HepG2 (cell line): ENCODE measurements around the gene PEX14. TPM values are rescaled to one million over a fixed set of nuclear protein-coding genes. Genes with fewer than 3 reads are reported as not detected.

Experiments used
- BRF2 ChIP-seq: sonication (generic); formaldehyde crosslinking; IDR thresholded peaks from 2 replicates; pipeline ENCODE4 v1.8.1; 2022; ENCODE audit warnings: mild to moderate bottlenecking, missing genetic modification reagents
- DRAP1 ChIP-seq: IDR thresholded peaks from 2 replicates; pipeline ENCODE4 v1.6.1; 2016; ENCODE audit warnings: missing genetic modification reagents, missing compliant biosample characterization
- HNF4A ChIP-seq: sonication (generic); formaldehyde crosslinking; IDR thresholded peaks from 2 replicates; pipeline ENCODE4 v1.4.0; 2020; ENCODE audit warnings: missing genetic modification reagents
- KDM5B ChIP-seq: sonication (generic); formaldehyde crosslinking; IDR thresholded peaks from 2 replicates; pipeline ENCODE4 v1.4.0; 2020; ENCODE audit warnings: missing genetic modification reagents, mild to moderate bottlenecking, borderline replicate concordance
- MXI1 ChIP-seq: IDR thresholded peaks from 3 replicates; pipeline ENCODE4 v1.6.1; 2012; ENCODE audit warnings: low read depth, low read length, inconsistent platforms, borderline replicate concordance
- PREB ChIP-seq: sonication (generic); formaldehyde crosslinking; IDR thresholded peaks from 2 replicates; pipeline ENCODE4 v1.4.0; 2020; ENCODE audit warnings: missing genetic modification reagents
- RCOR2 ChIP-seq: IDR thresholded peaks from 2 replicates; pipeline ENCODE4 v1.6.1; 2016; ENCODE audit warnings: missing biosample characterization, missing genetic modification reagents
- SUZ12 ChIP-seq: fragments of 150-350 bp; IDR thresholded peaks from 2 replicates; pipeline ENCODE4 v1.6.1; 2014; ENCODE audit warnings: low read depth, low read length
- TSC22D2 ChIP-seq: sonication (generic); formaldehyde crosslinking; IDR thresholded peaks from 2 replicates; pipeline ENCODE4 v1.5.1; 2020; ENCODE audit warnings: missing genetic modification reagents, mild to moderate bottlenecking, borderline replicate concordance
- ZBTB20 ChIP-seq: sonication (generic); formaldehyde crosslinking; IDR thresholded peaks from 2 replicates; pipeline ENCODE4 v1.8.1; 2023; ENCODE audit warnings: missing genetic modification reagents, low read depth, mild to moderate bottlenecking, borderline replicate concordance
- ZBTB38 ChIP-seq: sonication (generic); formaldehyde crosslinking; IDR thresholded peaks from 2 replicates; pipeline ENCODE4 v1.5.1; 2020; ENCODE audit warnings: mild to moderate bottlenecking, missing genetic modification reagents
- ZIK1 ChIP-seq: sonication (generic); formaldehyde crosslinking; IDR thresholded peaks from 2 replicates; pipeline ENCODE4 v1.5.0; 2020; ENCODE audit warnings: mild to moderate bottlenecking, low read depth, missing genetic modification reagents, borderline replicate concordance
- ZNF101 ChIP-seq: sonication (generic); formaldehyde crosslinking; IDR thresholded peaks from 2 replicates; pipeline ENCODE4 v1.4.0; 2020; ENCODE audit warnings: mild to moderate bottlenecking, low read depth, missing genetic modification reagents, borderline replicate concordance
- ZNF17 ChIP-seq: sonication (generic); formaldehyde crosslinking; IDR thresholded peaks from 2 replicates; pipeline ENCODE4 v1.5.0; 2020; ENCODE audit warnings: mild to moderate bottlenecking, missing genetic modification reagents
- ZNF260 ChIP-seq: sonication (generic); formaldehyde crosslinking; IDR thresholded peaks from 2 replicates; pipeline ENCODE4 v1.4.0; 2020; ENCODE audit warnings: missing genetic modification reagents, low read depth, mild to moderate bottlenecking, borderline replicate concordance
- ZNF354B ChIP-seq: sonication (generic); formaldehyde crosslinking; IDR thresholded peaks from 2 replicates; pipeline ENCODE4 v1.8.0; 2022; ENCODE audit warnings: mild to moderate bottlenecking, missing genetic modification reagents
- ZNF407 ChIP-seq: sonication (generic); formaldehyde crosslinking; IDR thresholded peaks from one replicate; pipeline ENCODE4 v1.5.1; 2020; ENCODE audit warnings: mild to moderate bottlenecking, missing genetic modification reagents; ENCODE audit errors: not compliant biosample characterization
- ZNF619 ChIP-seq: sonication (generic); formaldehyde crosslinking; IDR thresholded peaks from 2 replicates; pipeline ENCODE4 v1.4.0; 2020; ENCODE audit warnings: mild to moderate bottlenecking, missing genetic modification reagents
- ZNF768 ChIP-seq: sonication (generic); formaldehyde crosslinking; IDR thresholded peaks from 2 replicates; pipeline ENCODE4 v1.4.0; 2020; ENCODE audit warnings: missing genetic modification reagents
- ZNF773 ChIP-seq: sonication (generic); formaldehyde crosslinking; IDR thresholded peaks from 2 replicates; pipeline ENCODE4 v1.4.0; 2020; ENCODE audit warnings: missing genetic modification reagents, borderline replicate concordance
- polyA plus RNA-seq, 8 experiments: library from polyadenylated mRNA; depleted of rRNA in 3 of 8; stranded (reverse) in 7 of 8; unstranded in 1 of 8; fragments of >200 nt; fragmentation: Illumina TruSeq in 4 of 8; extraction: Trizol in 4 of 8; gene quantifications; 2 replicates each; pipeline versions ENCODE4 v1.2.1 to v1.2.3, GENCODE V29; 2011 to 2016; ENCODE audit warnings: low read depth in 4 of 8, missing spikeins in 1 of 8, mixed read lengths in 1 of 8; ENCODE audit not compliant: insufficient read depth in 1 of 8
- total RNA-seq, 5 experiments: library from RNA; depleted of rRNA; stranded (reverse); fragments of >200 nt; fragmentation: Illumina TruSeq; extraction: Trizol; gene quantifications; 2 replicates each; pipeline ENCODE4 v1.2.3, GENCODE V29; 2016; ENCODE audit warnings: low read depth in 1 of 5

The PEX14 gene
- total and polyA plus RNA-seq, 2 of the 13 experiments (the other 11 are each of a cell fraction or from before 2014, with no cell fraction given), result 6.5 to 9.9 TPM

- TF ChIP-seq ZNF768 (CRISPR knock-in tag), result no peak
- peak; percentile 83 for TF ChIP-seq HNF4A (CRISPR knock-in tag)
- TF ChIP-seq ZBTB38, result peak; percentile 76; the same call in 1 of the 2 replicates
- no peak for TF ChIP-seq DRAP1 (CRISPR knock-in tag)
- no peak for TF ChIP-seq ZNF773 (CRISPR knock-in tag)
- no peak for TF ChIP-seq ZNF101 (CRISPR knock-in tag)
- TF ChIP-seq SUZ12, result no peak
- no peak for TF ChIP-seq ZNF260 (CRISPR knock-in tag)
- TF ChIP-seq KDM5B (CRISPR knock-in tag), result peak; percentile 49; the same call in 1 of the 2 replicates
- no peak for TF ChIP-seq PREB
- TF ChIP-seq ZNF17 (CRISPR knock-in tag), result no peak
- TF ChIP-seq ZNF619 (CRISPR knock-in tag), result no peak
- peak; percentile 82; the same call in 1 of the 2 replicates for TF ChIP-seq ZBTB20
- no peak for TF ChIP-seq ZIK1
- TF ChIP-seq MXI1, result peak; percentile 18; the same call in 1 of the 3 replicates
- no peak for TF ChIP-seq TSC22D2
- no peak for TF ChIP-seq BRF2 (CRISPR knock-in tag)
- no peak for TF ChIP-seq RCOR2 (CRISPR knock-in tag)
- no peak for TF ChIP-seq ZNF354B (CRISPR knock-in tag)
- TF ChIP-seq ZNF407 (CRISPR knock-in tag), result no peak
Observed at GRCh38 chr1:10599194-10599861, 124.6 kb downstream of the PEX14 start (continued).
